GM12864 (cell line): Measurements from ENCODE around the gene TTLL13.

ENCODE experiments used
- DNase-seq: peaks from one replicate; pipeline ENCODE4 v3.0.0-alpha.2; 2011; ENCODE audit warnings: low read depth
- H3K4me3 ChIP-seq: 2 replicates; pipeline ENCODE4 v1.5.1; 2011; ENCODE audit warnings: mild to moderate bottlenecking, low read depth, low read length, control low read depth
- TF ChIP-seq, protein P1 (sequence below): IDR thresholded peaks from 2 replicates; pipeline ENCODE4 v1.5.1; 2011; ENCODE audit warnings: low read depth, mild to moderate bottlenecking, moderate library complexity, low read length, control low read depth, inconsistent platforms; ENCODE audit errors: missing control alignments

TTLL13 gene

DNA sequence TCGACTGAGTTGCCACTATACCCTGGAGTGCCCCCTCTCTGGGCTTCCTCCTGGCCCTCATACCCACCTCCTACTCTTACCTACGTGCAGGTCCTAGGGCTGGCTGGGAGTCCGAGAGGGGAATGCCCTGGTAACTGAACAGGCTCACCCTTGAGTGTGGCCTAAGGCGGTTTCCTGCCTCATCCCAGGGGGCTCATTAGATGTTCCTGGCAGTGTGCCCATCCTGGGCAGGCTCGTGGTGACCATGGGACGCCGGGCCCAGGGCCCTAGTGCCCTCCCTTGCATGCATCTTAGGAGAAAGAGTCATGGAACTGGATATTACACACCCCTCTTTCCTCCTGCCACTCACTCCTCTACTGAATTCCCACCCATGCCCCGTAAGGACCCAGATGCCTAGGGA lies 45.4 kb upstream of the TTLL13 start:
- TF ChIP-seq, protein P1, sequence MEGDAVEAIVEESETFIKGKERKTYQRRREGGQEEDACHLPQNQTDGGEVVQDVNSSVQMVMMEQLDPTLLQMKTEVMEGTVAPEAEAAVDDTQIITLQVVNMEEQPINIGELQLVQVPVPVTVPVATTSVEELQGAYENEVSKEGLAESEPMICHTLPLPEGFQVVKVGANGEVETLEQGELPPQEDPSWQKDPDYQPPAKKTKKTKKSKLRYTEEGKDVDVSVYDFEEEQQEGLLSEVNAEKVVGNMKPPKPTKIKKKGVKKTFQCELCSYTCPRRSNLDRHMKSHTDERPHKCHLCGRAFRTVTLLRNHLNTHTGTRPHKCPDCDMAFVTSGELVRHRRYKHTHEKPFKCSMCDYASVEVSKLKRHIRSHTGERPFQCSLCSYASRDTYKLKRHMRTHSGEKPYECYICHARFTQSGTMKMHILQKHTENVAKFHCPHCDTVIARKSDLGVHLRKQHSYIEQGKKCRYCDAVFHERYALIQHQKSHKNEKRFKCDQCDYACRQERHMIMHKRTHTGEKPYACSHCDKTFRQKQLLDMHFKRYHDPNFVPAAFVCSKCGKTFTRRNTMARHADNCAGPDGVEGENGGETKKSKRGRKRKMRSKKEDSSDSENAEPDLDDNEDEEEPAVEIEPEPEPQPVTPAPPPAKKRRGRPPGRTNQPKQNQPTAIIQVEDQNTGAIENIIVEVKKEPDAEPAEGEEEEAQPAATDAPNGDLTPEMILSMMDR: no peak
- no peak overlapping the region for H3K4me3 ChIP-seq
- DNase-seq: no peak

DNA sequence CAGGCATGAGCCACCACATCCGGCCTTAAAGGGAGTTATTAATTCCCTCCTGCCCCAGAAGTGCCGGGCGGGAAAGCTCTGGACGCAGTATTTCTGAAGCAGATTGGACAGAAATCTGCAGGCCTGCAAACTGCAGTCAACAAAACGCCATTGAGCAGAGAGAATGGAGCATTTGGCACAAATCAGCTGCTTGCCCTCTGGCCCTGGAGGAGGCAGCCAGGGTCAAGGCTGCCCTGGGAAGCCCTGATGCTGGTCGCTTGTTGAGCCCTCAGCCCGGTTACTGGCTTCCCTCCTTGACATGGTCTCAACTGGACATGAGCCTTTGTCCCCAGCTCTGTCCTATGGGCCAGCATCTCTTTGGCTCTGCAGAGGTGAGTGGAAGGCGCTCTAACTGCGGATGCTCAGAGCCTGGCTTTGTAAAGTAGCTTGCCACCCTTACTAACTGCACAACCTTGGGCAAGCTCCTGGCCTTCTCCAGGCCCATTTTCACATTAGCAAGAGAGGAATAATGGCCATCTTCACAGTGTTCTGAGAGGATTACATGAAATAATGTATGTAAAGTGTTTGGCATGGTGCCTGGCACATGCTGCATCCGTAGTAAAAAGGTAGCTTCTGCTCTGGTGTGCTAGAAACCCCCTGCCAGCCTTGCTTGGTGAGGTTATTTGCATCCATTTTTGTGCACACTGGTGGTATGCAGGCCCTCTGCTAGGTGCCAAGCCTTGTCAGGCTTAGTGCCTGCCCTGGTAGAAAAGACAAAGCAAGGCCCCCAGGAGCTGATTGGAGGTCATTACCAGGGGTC lies 44.1 kb upstream of the TTLL13 start:
- DNase-seq: no peak
- no peak overlapping the region for H3K4me3 ChIP-seq
- TF ChIP-seq, protein P1: no peak

DNA sequence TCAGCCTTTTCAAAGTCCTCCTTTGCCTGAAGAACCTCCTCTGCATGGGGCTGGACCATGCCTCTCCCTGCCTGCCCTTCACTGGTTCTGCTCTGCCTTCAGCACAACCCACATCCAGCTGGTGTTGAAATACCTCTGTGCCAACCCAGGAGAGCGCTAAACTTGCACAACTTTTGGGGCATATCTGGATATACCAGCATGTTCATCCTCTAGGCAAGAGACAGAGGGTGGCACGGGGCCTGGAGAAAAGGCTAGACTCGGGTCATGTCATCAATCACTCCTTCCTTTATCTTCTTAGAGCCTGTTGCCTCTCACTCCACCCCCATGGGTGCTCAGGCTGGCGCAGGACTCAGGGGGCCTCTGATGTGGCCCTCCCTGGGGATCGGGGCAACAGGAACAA lies 43.5 kb upstream of the TTLL13 start:
- TF ChIP-seq, protein P1: no peak
- H3K4me3 ChIP-seq: no peak overlapping the region
- no peak for DNase-seq

DNA sequence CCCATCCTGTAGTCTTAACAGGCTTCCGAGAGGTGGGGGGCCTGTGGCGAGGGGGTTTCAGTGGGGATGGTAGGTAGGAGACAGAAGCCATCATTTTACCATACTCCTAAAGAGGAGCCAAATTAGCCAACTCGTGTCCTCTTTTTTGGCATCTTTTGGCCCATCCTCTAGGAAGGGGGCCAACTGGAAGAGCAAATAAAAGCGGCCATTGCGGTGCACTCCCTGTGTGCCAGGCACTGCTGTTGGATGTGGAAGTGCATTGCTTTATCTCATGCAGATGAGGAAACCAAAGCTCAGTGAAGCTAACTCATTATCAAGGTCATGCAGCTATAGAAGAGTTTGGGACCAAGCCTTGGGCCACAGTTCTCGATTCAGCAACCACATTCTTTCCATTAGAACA lies 42.1 kb upstream of the TTLL13 start:
- TF ChIP-seq, protein P1: no peak
- H3K4me3 ChIP-seq: no peak overlapping the region
- DNase-seq: no peak

DNA sequence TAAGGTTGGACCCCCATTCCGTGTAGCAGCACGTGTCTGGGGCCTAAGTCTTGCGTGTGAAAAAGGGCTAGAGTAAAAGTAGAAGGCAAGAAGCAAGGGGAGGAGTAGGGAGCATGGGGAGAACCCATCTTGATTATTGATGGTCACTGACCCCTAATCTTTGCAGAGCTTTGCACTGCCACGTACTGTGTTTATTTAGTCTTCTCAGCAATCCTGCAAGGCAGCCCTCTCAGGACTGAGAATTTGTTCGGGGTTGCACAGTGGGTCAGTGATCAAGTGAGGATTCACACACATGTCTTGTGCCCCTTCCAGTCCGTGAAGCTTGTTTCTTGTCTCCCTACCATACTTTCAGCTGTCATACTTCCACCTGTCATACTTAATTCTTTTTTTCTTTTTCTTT lies 41.0 kb upstream of the TTLL13 start:
- no peak overlapping the region for H3K4me3 ChIP-seq
- no peak for DNase-seq
- TF ChIP-seq, protein P1: no peak

DNA sequence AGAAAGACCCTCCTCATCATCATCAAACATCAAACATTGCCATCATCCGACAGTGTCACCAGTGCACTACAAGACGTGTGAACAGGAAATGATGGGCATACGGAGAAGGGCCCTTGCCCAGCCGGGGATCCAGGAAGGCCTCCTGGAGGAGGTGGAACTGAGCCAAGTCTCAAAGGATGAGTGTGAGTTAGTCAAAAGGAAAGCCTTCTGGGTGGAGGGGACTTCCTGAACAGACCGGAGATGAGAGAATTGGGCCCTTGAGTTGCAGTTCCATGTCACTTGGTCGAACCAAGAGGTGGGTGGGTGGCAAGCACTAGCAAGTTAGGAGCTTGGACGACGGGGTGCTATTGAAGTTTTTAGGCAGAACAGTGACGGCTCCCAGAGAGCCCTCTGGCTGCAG lies 39.8 kb upstream of the TTLL13 start:
- TF ChIP-seq, protein P1: no peak
- H3K4me3 ChIP-seq: no peak overlapping the region
- DNase-seq: no peak

DNA sequence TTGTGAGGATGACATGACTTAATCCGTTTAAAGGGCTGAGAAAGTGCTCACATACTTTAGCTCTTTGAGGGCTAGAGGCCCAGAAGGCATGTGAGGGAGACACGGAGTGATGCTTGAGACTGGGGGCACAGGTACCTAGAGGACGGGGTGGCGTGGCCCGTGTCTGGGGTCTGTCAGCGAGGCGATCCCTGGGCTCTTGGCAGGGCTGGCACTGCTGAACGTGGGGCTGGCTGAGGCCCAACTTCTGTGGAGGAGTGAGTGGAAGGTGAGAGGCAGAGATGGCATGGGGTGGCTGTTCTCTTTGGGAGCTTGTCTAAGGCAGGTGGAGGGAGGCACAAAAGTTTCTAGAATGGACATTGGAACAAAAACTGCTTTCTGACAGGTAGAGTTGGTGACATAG lies 38.8 kb upstream of the TTLL13 start:
- H3K4me3 ChIP-seq: no peak overlapping the region
- no peak for DNase-seq
- TF ChIP-seq, protein P1: no peak
